ENCODE measurements around the gene RAB17.
"Not testable (repeated sequence)": the region's sequence is repeated elsewhere in the genome, so short reads cannot be mapped to it uniquely, and the experiment has no call there.

RAB17 gene

GRCh38 chr2:237612527-237613357, 22.2 kb upstream of the RAB17 start:
- Histone ChIP-seq H3K27ac (ENCODE audit: insufficient read depth, low read depth, low read length, poor library complexity, severe bottlenecking) (no peak overlapping the region), H3K27me3 (ENCODE audit: control insufficient read depth, insufficient read depth, low read length, poor library complexity, severe bottlenecking) (peaks cover 3% of the 10 kb centered on the region), H3K36me3 (ENCODE audit: control insufficient read depth, insufficient read depth, low read length) (no peaks in the 10 kb centered on the region), H3K9me3 (ENCODE audit: control insufficient read depth, low read length) (no peaks in the 10 kb centered on the region), H3K4me1 (ENCODE audit: control insufficient read depth, insufficient read depth, low read length) (peaks cover 11% of the 10 kb centered on the region), H3K4me3 (ENCODE audit: insufficient read depth, low read depth, low read length) (no peak overlapping the region)
- WGBS, 2 experiments = 86 to 90% methylated on average over 10 of the region's 10 CpGs

GRCh38 chr2:237606522-237606921, 16.0 kb upstream of the RAB17 start:
- not testable (repeated sequence) for H3K4me3 ChIP-seq (ENCODE audit: insufficient read depth, low read depth, low read length); H3K9me3 ChIP-seq (ENCODE audit: control insufficient read depth, low read length); H3K27me3 ChIP-seq (ENCODE audit: control insufficient read depth, insufficient read depth, low read length, poor library complexity, severe bottlenecking); H3K36me3 ChIP-seq (ENCODE audit: control insufficient read depth, insufficient read depth, low read length); H3K4me1 ChIP-seq (ENCODE audit: control insufficient read depth, insufficient read depth, low read length); H3K27ac ChIP-seq (ENCODE audit: insufficient read depth, low read depth, low read length, poor library complexity, severe bottlenecking)
- WGBS, 2 experiments = 95 to 99% methylated on average over 4 of the region's 4 CpGs

- no peaks in the 10 kb centered on the region for H3K27me3 ChIP-seq (ENCODE audit: control insufficient read depth, insufficient read depth, low read length, poor library complexity, severe bottlenecking)
- peaks cover 6% of the 10 kb centered on the region for H3K4me1 ChIP-seq (ENCODE audit: control insufficient read depth, insufficient read depth, low read length)
- no peaks in the 10 kb centered on the region for H3K9me3 ChIP-seq (ENCODE audit: control insufficient read depth, low read length)
- H3K4me3 ChIP-seq (ENCODE audit: insufficient read depth, low read depth, low read length) = no peak overlapping the region
- WGBS, 2 experiments = 88 to 93% methylated on average over 9 of the region's 9 CpGs
- no peaks in the 10 kb centered on the region for H3K36me3 ChIP-seq (ENCODE audit: control insufficient read depth, insufficient read depth, low read length)
- H3K27ac ChIP-seq (ENCODE audit: insufficient read depth, low read depth, low read length, poor library complexity, severe bottlenecking) = no peak overlapping the region
These were observed 14.4 kb upstream of the RAB17 start for GRCh38 chr2:237604960-237605359.

- Histone ChIP-seq H3K4me3 (ENCODE audit: insufficient read depth, low read depth, low read length) (no peak overlapping the region), H3K4me1 (ENCODE audit: control insufficient read depth, insufficient read depth, low read length) (peaks cover 6% of the 10 kb centered on the region), H3K27me3 (ENCODE audit: control insufficient read depth, insufficient read depth, low read length, poor library complexity, severe bottlenecking) (no peaks in the 10 kb centered on the region), H3K27ac (ENCODE audit: insufficient read depth, low read depth, low read length, poor library complexity, severe bottlenecking) (no peak overlapping the region), H3K36me3 (ENCODE audit: control insufficient read depth, insufficient read depth, low read length) (no peaks in the 10 kb centered on the region), H3K9me3 (ENCODE audit: control insufficient read depth, low read length) (no peaks in the 10 kb centered on the region)
- 89 to 95% methylated on average over 11 of the region's 11 CpGs for WGBS, 2 experiments
These were observed 13.9 kb upstream of the RAB17 start for GRCh38 chr2:237604391-237604790.

- Histone ChIP-seq H3K27me3 (ENCODE audit: control insufficient read depth, insufficient read depth, low read length, poor library complexity, severe bottlenecking) (no peaks in the 10 kb centered on the region), H3K4me1 (ENCODE audit: control insufficient read depth, insufficient read depth, low read length) (peaks cover 6% of the 10 kb centered on the region), H3K4me3 (ENCODE audit: insufficient read depth, low read depth, low read length) (no peak overlapping the region), H3K36me3 (ENCODE audit: control insufficient read depth, insufficient read depth, low read length) (no peaks in the 10 kb centered on the region), H3K9me3 (ENCODE audit: control insufficient read depth, low read length) (no peaks in the 10 kb centered on the region), H3K27ac (ENCODE audit: insufficient read depth, low read depth, low read length, poor library complexity, severe bottlenecking) (no peak overlapping the region)
- 52% methylated on average over 15 of the region's 15 CpGs for WGBS, 2 experiments
These were observed 13.3 kb upstream of the RAB17 start for GRCh38 chr2:237603718-237604362.

GRCh38 chr2:237603049-237603717, 12.6 kb upstream of the RAB17 start:
- Histone ChIP-seq H3K9me3 (ENCODE audit: control insufficient read depth, low read length) (no peaks in the 10 kb centered on the region), H3K27ac (ENCODE audit: insufficient read depth, low read depth, low read length, poor library complexity, severe bottlenecking) (no peak overlapping the region), H3K27me3 (ENCODE audit: control insufficient read depth, insufficient read depth, low read length, poor library complexity, severe bottlenecking) (no peaks in the 10 kb centered on the region), H3K36me3 (ENCODE audit: control insufficient read depth, insufficient read depth, low read length) (no peaks in the 10 kb centered on the region), H3K4me1 (ENCODE audit: control insufficient read depth, insufficient read depth, low read length) (peaks cover 6% of the 10 kb centered on the region), H3K4me3 (ENCODE audit: insufficient read depth, low read depth, low read length) (no peak overlapping the region)
- 91 to 92% methylated on average over 12 to 13 of the region's 13 CpGs for WGBS, 2 experiments

GRCh38 chr2:237602409-237602808, 11.9 kb upstream of the RAB17 start:
- WGBS, 2 experiments = 84 to 86% methylated on average over 7 of the region's 7 CpGs
- H3K36me3 ChIP-seq (ENCODE audit: control insufficient read depth, insufficient read depth, low read length) = no peaks in the 10 kb centered on the region
- no peaks in the 10 kb centered on the region for H3K27me3 ChIP-seq (ENCODE audit: control insufficient read depth, insufficient read depth, low read length, poor library complexity, severe bottlenecking)
- H3K27ac ChIP-seq (ENCODE audit: insufficient read depth, low read depth, low read length, poor library complexity, severe bottlenecking) = no peak overlapping the region
- no peak overlapping the region for H3K4me3 ChIP-seq (ENCODE audit: insufficient read depth, low read depth, low read length)
- H3K4me1 ChIP-seq (ENCODE audit: control insufficient read depth, insufficient read depth, low read length) = peaks cover 6% of the 10 kb centered on the region
- no peaks in the 10 kb centered on the region for H3K9me3 ChIP-seq (ENCODE audit: control insufficient read depth, low read length)

GRCh38 chr2:237601453-237602116, 11.1 kb upstream of the RAB17 start:
- Histone ChIP-seq H3K27me3 (ENCODE audit: control insufficient read depth, insufficient read depth, low read length, poor library complexity, severe bottlenecking) (no peaks in the 10 kb centered on the region), H3K4me1 (ENCODE audit: control insufficient read depth, insufficient read depth, low read length) (peaks cover 6% of the 10 kb centered on the region), H3K9me3 (ENCODE audit: control insufficient read depth, low read length) (no peaks in the 10 kb centered on the region), H3K4me3 (ENCODE audit: insufficient read depth, low read depth, low read length) (no peak overlapping the region), H3K27ac (ENCODE audit: insufficient read depth, low read depth, low read length, poor library complexity, severe bottlenecking) (no peak overlapping the region), H3K36me3 (ENCODE audit: control insufficient read depth, insufficient read depth, low read length) (no peaks in the 10 kb centered on the region)
- 81 to 82% methylated on average over 14 of the region's 14 CpGs for WGBS, 2 experiments

- no peak overlapping the region for H3K4me3 ChIP-seq (ENCODE audit: insufficient read depth, low read depth, low read length)
- peaks cover 9% of the 10 kb centered on the region for H3K4me1 ChIP-seq (ENCODE audit: control insufficient read depth, insufficient read depth, low read length)
- H3K9me3 ChIP-seq (ENCODE audit: control insufficient read depth, low read length) = no peaks in the 10 kb centered on the region
- no peaks in the 10 kb centered on the region for H3K36me3 ChIP-seq (ENCODE audit: control insufficient read depth, insufficient read depth, low read length)
- no peak overlapping the region for H3K27ac ChIP-seq (ENCODE audit: insufficient read depth, low read depth, low read length, poor library complexity, severe bottlenecking)
- 89% methylated on average over 16 of the region's 16 CpGs for WGBS, 2 experiments
- no peaks in the 10 kb centered on the region for H3K27me3 ChIP-seq (ENCODE audit: control insufficient read depth, insufficient read depth, low read length, poor library complexity, severe bottlenecking)
These were observed 9.8 kb upstream of the RAB17 start for GRCh38 chr2:237600205-237600846.

Measured in ectodermal cell (in vitro differentiated cells).